GM23338 (cell line): ENCODE measurements around the gene CDYL. TPM values are rescaled to one million over a fixed set of nuclear protein-coding genes. Genes with fewer than 3 reads are reported as not detected.

Experiments
- ATAC-seq: fragments of 200-7000 bp; cut with Tn5 transposase; 3 replicates; pipeline ENCODE4 v1.9.1; 2020
- DNase-seq: peaks from one replicate; pipeline ENCODE4 v3.0.0-alpha.2; 2015; ENCODE audit warnings: low spot score
- H2AFZ ChIP-seq: fragments of 200-600 bp; sonication (generic); 2 replicates; pipeline ENCODE4 v1.8.0; 2016; ENCODE audit warnings: antibody characterized with exemption, mild to moderate bottlenecking, moderate library complexity
- H3F3A ChIP-seq: fragments of 200-600 bp; sonication (generic); replicated peaks from 2 replicates; pipeline ENCODE4 v1.8.0; 2017; ENCODE audit warnings: antibody characterized with exemption, mixed run types, low read depth
- H3K27ac ChIP-seq: fragments of 200-600 bp; sonication (generic); 2 replicates; pipeline ENCODE4 v1.6.1; 2016; ENCODE audit warnings: low read depth
- H3K27me3 ChIP-seq: fragments of 200-600 bp; sonication (generic); 2 replicates; pipeline ENCODE4 v1.8.0; 2016; ENCODE audit warnings: mild to moderate bottlenecking, mixed run types, moderate library complexity; ENCODE audit not compliant: insufficient read depth
- H3K36me3 ChIP-seq: fragments of 200-600 bp; sonication (generic); 2 replicates; pipeline ENCODE4 v1.8.0; 2016; ENCODE audit warnings: mild to moderate bottlenecking; ENCODE audit not compliant: insufficient read depth
- H3K4me1 ChIP-seq: fragments of 200-600 bp; sonication (generic); 2 replicates; pipeline ENCODE4 v1.8.0; 2016; ENCODE audit warnings: mild to moderate bottlenecking, moderate library complexity; ENCODE audit not compliant: insufficient read depth
- H3K4me2 ChIP-seq: fragments of 200-600 bp; sonication (generic); 2 replicates; pipeline ENCODE4 v1.7.1; 2017; ENCODE audit warnings: mixed run types
- H3K4me3 ChIP-seq: fragments of 200-600 bp; sonication (generic); 2 replicates; pipeline ENCODE4 v1.6.1; 2016; ENCODE audit warnings: mixed run types
- H3K79me2 ChIP-seq: fragments of 200-600 bp; sonication (generic); replicated peaks from 2 replicates; pipeline ENCODE4 v1.8.0; 2017; ENCODE audit warnings: mild to moderate bottlenecking; ENCODE audit not compliant: insufficient read depth
- H3K9me2 ChIP-seq: fragments of 200-600 bp; sonication (generic); 2 replicates; pipeline ENCODE4 v1.8.0; 2017; ENCODE audit not compliant: insufficient read depth
- H4K20me1 ChIP-seq: fragments of 200-600 bp; sonication (generic); replicated peaks from 2 replicates; pipeline ENCODE4 v1.8.0; 2017; ENCODE audit warnings: mild to moderate bottlenecking; ENCODE audit not compliant: insufficient read depth
- H3K27ac Mint-ChIP-seq: 2 replicates; pipeline ENCODE4 v1.8.0; 2020; ENCODE audit warnings: inconsistent platforms, mild to moderate bottlenecking, moderate library complexity, mixed read lengths
- H3K27me3 Mint-ChIP-seq: 3 replicates; pipeline ENCODE4 v1.8.0; 2022; ENCODE audit warnings: low read depth, mild to moderate bottlenecking, moderate library complexity, mixed read lengths, inconsistent platforms; ENCODE audit not compliant: insufficient read depth, poor library complexity
- H3K36me3 Mint-ChIP-seq: 3 replicates; pipeline ENCODE4 v1.8.0; 2021; ENCODE audit warnings: low read depth, mild to moderate bottlenecking, inconsistent platforms, moderate library complexity, mixed read lengths
- H3K4me1 Mint-ChIP-seq: 3 replicates; pipeline ENCODE4 v1.8.0; 2020; ENCODE audit warnings: mild to moderate bottlenecking, inconsistent platforms, mixed read lengths
- H3K4me3 Mint-ChIP-seq: 3 replicates; pipeline ENCODE4 v1.8.0; 2021; ENCODE audit warnings: moderate library complexity, mild to moderate bottlenecking, inconsistent platforms, mixed read lengths
- H3K9me3 Mint-ChIP-seq: 3 replicates; pipeline ENCODE4 v1.8.0; 2020; ENCODE audit warnings: moderate library complexity, mild to moderate bottlenecking, inconsistent platforms, mixed read lengths
- EZH2 ChIP-seq: fragments of 200-600 bp; sonication (generic); IDR thresholded peaks from one replicate; pipeline ENCODE4 v1.8.0; 2017; ENCODE audit warnings: antibody characterized with exemption, mild to moderate bottlenecking, low read depth; ENCODE audit not compliant: unreplicated experiment
- EZH2phosphoT487 ChIP-seq: fragments of 200-600 bp; sonication (generic); IDR thresholded peaks from one replicate; pipeline ENCODE4 v1.8.1; 2018; ENCODE audit warnings: antibody characterized with exemption; ENCODE audit not compliant: unreplicated experiment
- JUNB ChIP-seq: IDR thresholded peaks from one replicate; pipeline ENCODE4 v1.6.1; 2016; ENCODE audit warnings: antibody characterized with exemption; ENCODE audit not compliant: unreplicated experiment
- STAT1 ChIP-seq: IDR thresholded peaks from one replicate; pipeline ENCODE4 v1.6.1; 2016; ENCODE audit warnings: antibody characterized with exemption; ENCODE audit not compliant: unreplicated experiment
- ZNF331 ChIP-seq: fragments of 250-450 bp; sonication (Bioruptor Pico); IDR thresholded peaks from 2 replicates; pipeline ENCODE4 v1.5.0; 2020; ENCODE audit warnings: low read depth, mild to moderate bottlenecking, moderate library complexity
- polyA plus RNA-seq: library from polyadenylated mRNA; unstranded; fragments of >200 nt; fragmentation: Nextera tagmentation; extraction: Ambion mirVana; gene quantifications from 2 replicates; pipeline ENCODE4 v1.2.1, GENCODE V29; 2016
- total RNA-seq: library from RNA; depleted of rRNA; stranded (reverse); fragments of >200 nt; shearing (Covaris generic); gene quantifications from 2 replicates; pipeline ENCODE4 v1.2.3, GENCODE V29; 2014
- TF ChIP-seq, protein P1 (sequence below), 2 experiments: fragments of 200-600 bp in 1 of 2; sonication (generic) in 1 of 2; conservative IDR thresholded peaks; 2 replicates each; pipeline versions ENCODE4 v1.5.1 to v1.6.1; 2016 to 2017; ENCODE audit warnings: antibody characterized with exemption in 2 of 2, low read depth in 2 of 2, mild to moderate bottlenecking in 2 of 2, moderate library complexity in 1 of 2
- TF ChIP-seq, protein P2 (sequence below): IDR thresholded peaks from one replicate; pipeline ENCODE4 v1.6.1; 2018; ENCODE audit warnings: antibody characterized with exemption; ENCODE audit not compliant: unreplicated experiment
- TF ChIP-seq, protein P3 (sequence below): fragments of 250-450 bp; sonication (Bioruptor Pico); IDR thresholded peaks from 2 replicates; pipeline ENCODE4 v1.5.0; 2020; ENCODE audit warnings: mild to moderate bottlenecking, moderate library complexity

The CDYL gene
- total and polyA plus RNA-seq, 2 experiments from 2014 or later: 67.2 to 128 TPM

DNA sequence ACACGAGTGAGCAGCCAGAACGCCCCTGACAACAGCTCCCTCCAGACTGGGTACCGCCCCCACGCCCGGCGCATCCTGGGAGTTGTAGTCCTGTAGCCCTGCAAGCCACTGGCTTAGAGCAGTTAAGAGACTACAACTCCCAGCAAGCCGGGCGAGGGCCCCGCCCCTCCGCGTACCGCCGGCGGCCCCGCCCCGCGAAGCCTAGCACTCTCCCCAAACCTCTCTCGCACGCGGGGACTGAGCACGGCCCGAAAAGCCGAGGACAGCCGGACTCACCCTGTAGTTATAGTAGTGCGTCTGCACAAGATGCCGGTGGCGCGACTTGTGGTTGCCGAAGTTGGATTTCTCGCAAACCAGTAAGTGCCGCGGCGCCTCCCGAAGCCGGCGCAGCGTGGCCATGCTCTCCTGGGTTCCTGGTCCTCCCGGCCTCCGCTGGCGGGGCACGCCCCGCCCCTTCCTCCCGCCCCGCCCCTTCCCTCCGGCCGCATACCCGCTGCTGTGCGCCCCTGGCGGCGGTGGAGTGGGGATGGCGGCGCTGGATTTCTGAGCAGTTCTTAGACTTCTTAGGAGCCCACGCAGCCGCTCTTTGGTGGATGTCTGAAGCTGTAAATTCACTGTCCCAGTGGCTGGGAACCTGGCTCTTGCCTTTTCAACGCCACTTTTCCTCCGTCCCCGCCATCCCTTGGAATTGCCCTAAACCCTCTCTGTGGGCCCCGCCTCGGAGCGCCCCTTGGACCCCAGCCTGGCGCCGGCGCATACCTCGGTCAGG is 227.6 kb downstream of the CDYL start, which contains the start of gene RPP40 (continued):
- TF ChIP-seq, protein P1, sequence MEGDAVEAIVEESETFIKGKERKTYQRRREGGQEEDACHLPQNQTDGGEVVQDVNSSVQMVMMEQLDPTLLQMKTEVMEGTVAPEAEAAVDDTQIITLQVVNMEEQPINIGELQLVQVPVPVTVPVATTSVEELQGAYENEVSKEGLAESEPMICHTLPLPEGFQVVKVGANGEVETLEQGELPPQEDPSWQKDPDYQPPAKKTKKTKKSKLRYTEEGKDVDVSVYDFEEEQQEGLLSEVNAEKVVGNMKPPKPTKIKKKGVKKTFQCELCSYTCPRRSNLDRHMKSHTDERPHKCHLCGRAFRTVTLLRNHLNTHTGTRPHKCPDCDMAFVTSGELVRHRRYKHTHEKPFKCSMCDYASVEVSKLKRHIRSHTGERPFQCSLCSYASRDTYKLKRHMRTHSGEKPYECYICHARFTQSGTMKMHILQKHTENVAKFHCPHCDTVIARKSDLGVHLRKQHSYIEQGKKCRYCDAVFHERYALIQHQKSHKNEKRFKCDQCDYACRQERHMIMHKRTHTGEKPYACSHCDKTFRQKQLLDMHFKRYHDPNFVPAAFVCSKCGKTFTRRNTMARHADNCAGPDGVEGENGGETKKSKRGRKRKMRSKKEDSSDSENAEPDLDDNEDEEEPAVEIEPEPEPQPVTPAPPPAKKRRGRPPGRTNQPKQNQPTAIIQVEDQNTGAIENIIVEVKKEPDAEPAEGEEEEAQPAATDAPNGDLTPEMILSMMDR (conservative IDR thresholded peaks at IDR 0.05; ENCODE audit: low read depth in 2 of 2): peak; percentile 68 to 71
- TF ChIP-seq STAT1 (no peak), JUNB (no peak), EZH2 (no peak), EZH2phosphoT487 (no peak)
- TF ChIP-seq, protein P2, sequence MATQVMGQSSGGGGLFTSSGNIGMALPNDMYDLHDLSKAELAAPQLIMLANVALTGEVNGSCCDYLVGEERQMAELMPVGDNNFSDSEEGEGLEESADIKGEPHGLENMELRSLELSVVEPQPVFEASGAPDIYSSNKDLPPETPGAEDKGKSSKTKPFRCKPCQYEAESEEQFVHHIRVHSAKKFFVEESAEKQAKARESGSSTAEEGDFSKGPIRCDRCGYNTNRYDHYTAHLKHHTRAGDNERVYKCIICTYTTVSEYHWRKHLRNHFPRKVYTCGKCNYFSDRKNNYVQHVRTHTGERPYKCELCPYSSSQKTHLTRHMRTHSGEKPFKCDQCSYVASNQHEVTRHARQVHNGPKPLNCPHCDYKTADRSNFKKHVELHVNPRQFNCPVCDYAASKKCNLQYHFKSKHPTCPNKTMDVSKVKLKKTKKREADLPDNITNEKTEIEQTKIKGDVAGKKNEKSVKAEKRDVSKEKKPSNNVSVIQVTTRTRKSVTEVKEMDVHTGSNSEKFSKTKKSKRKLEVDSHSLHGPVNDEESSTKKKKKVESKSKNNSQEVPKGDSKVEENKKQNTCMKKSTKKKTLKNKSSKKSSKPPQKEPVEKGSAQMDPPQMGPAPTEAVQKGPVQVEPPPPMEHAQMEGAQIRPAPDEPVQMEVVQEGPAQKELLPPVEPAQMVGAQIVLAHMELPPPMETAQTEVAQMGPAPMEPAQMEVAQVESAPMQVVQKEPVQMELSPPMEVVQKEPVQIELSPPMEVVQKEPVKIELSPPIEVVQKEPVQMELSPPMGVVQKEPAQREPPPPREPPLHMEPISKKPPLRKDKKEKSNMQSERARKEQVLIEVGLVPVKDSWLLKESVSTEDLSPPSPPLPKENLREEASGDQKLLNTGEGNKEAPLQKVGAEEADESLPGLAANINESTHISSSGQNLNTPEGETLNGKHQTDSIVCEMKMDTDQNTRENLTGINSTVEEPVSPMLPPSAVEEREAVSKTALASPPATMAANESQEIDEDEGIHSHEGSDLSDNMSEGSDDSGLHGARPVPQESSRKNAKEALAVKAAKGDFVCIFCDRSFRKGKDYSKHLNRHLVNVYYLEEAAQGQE: no peak

DNA sequence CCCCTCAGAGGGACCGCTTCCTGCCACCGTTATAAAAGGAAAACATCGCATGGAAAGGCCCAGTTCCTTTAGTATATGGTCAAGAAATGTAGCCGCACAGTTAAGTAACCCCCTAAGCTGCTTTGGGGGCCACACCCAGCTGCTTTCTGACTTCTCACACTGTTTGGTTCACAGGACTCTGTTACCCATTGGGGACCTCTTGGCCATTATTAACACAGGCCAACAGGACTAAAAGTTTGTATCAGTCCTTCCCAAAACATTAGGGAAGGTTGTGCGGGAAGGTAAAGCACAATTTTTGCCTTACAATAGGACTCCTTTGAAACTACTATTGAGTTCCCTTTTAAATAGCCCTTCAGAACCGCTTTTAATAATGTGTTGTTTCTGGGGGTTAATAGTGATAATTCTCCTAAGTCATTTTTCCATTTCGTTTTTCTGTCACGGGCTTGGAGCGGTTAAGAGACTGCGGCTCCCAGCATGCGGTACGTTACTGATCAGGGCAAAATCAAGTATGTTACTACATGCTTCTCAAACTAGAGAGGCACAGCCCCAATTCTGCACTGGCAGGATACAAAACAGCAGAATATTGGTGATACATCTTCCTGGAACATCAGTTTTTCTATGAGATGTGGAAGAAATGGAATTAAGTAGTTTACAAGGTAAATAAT is 228.3 kb downstream of the CDYL start:
- Histone ChIP-seq H2AFZ (peak overlapping the region; percentile 100), H3K27ac (peak overlapping the region; percentile 89)
- no peak for ATAC-seq
- TF ChIP-seq, protein P3, sequence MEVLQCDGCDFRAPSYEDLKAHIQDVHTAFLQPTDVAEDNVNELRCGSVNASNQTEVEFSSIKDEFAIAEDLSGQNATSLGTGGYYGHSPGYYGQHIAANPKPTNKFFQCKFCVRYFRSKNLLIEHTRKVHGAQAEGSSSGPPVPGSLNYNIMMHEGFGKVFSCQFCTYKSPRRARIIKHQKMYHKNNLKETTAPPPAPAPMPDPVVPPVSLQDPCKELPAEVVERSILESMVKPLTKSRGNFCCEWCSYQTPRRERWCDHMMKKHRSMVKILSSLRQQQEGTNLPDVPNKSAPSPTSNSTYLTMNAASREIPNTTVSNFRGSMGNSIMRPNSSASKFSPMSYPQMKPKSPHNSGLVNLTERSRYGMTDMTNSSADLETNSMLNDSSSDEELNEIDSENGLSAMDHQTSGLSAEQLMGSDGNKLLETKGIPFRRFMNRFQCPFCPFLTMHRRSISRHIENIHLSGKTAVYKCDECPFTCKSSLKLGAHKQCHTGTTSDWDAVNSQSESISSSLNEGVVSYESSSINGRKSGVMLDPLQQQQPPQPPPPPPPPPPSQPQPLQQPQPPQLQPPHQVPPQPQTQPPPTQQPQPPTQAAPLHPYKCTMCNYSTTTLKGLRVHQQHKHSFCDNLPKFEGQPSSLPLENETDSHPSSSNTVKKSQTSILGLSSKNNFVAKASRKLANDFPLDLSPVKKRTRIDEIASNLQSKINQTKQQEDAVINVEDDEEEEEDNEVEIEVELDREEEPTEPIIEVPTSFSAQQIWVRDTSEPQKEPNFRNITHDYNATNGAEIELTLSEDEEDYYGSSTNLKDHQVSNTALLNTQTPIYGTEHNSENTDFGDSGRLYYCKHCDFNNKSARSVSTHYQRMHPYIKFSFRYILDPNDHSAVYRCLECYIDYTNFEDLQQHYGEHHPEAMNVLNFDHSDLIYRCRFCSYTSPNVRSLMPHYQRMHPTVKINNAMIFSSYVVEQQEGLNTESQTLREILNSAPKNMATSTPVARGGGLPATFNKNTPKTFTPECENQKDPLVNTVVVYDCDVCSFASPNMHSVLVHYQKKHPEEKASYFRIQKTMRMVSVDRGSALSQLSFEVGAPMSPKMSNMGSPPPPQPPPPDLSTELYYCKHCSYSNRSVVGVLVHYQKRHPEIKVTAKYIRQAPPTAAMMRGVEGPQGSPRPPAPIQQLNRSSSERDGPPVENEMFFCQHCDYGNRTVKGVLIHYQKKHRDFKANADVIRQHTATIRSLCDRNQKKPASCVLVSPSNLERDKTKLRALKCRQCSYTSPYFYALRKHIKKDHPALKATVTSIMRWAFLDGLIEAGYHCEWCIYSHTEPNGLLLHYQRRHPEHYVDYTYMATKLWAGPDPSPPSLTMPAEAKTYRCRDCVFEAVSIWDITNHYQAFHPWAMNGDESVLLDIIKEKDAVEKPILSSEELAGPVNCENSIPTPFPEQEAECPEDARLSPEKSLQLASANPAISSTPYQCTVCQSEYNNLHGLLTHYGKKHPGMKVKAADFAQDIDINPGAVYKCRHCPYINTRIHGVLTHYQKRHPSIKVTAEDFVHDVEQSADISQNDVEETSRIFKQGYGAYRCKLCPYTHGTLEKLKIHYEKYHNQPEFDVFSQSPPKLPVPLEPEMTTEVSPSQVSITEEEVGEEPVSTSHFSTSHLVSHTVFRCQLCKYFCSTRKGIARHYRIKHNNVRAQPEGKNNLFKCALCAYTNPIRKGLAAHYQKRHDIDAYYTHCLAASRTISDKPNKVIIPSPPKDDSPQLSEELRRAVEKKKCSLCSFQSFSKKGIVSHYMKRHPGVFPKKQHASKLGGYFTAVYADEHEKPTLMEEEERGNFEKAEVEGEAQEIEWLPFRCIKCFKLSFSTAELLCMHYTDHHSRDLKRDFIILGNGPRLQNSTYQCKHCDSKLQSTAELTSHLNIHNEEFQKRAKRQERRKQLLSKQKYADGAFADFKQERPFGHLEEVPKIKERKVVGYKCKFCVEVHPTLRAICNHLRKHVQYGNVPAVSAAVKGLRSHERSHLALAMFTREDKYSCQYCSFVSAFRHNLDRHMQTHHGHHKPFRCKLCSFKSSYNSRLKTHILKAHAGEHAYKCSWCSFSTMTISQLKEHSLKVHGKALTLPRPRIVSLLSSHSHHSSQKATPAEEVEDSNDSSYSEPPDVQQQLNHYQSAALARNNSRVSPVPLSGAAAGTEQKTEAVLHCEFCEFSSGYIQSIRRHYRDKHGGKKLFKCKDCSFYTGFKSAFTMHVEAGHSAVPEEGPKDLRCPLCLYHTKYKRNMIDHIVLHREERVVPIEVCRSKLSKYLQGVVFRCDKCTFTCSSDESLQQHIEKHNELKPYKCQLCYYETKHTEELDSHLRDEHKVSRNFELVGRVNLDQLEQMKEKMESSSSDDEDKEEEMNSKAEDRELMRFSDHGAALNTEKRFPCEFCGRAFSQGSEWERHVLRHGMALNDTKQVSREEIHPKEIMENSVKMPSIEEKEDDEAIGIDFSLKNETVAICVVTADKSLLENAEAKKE (CRISPR knock-in tag): no peak
- TF ChIP-seq ZNF331: no peak

More for the DNA sequence above, 228.3 kb downstream of the CDYL start:
- peak overlapping the region; percentile 93 for H3K4me3 ChIP-seq
- no peaks in the 10 kb centered on the region for H4K20me1 ChIP-seq
- H3F3A ChIP-seq: peaks cover 12% of the 10 kb centered on the region; the same call in 1 of the 2 replicates
- Mint-ChIP-seq H3K36me3 (peaks cover 8% of the 10 kb centered on the region; the same call in 1 of the 3 replicates), H3K4me3 (peak overlapping the region; percentile 97), H3K27me3 (peaks cover 2% of the 10 kb centered on the region), H3K4me1 (peaks cover 6% of the 10 kb centered on the region), H3K9me3 (no peaks in the 10 kb centered on the region), H3K27ac (peak overlapping the region; percentile 88; the same call in 1 of the 2 replicates)
- H3K36me3 ChIP-seq: no peaks in the 10 kb centered on the region
- no peaks in the 10 kb centered on the region for H3K9me2 ChIP-seq
- DNase-seq: no peak
- peak overlapping the region; percentile 94 for H3K4me2 ChIP-seq
- H3K4me1 ChIP-seq: peaks cover 7% of the 10 kb centered on the region
- no peaks in the 10 kb centered on the region for H3K79me2 ChIP-seq
- H3K27me3 ChIP-seq: no peaks in the 10 kb centered on the region
